IMR-90 (cell line): ENCODE results near the gene LCE3C. TPM values are rescaled to one million over a fixed set of nuclear protein-coding genes. Genes with fewer than 3 reads are reported as not detected.

Source experiments
- ATAC-seq: fragments of 200-7000 bp; cut with Tn5 transposase; 2 replicates; pipeline ENCODE4 v1.9.1; 2020; ENCODE audit warnings: low read depth, mild to moderate bottlenecking, moderate library complexity
- BruUV-seq: library from RNA; stranded (reverse); fragments of 400-500 nt; replicated peaks from 2 replicates; lab custom pipeline; 2021; lab: Mats Ljungman, UMichigan
- CTCF ChIA-PET: fragments of 300-600 bp; formaldehyde crosslinking; extraction: SDS; loops from one replicate; lab custom pipeline; 2021; ENCODE audit warnings: antibody characterized with exemption; lab: Yijun Ruan, JAX
- POLR2A ChIA-PET: fragments of 300-600 bp; sonication (Branson Sonifier 250); formaldehyde crosslinking; loops from one replicate; lab custom pipeline; 2022; ENCODE audit warnings: antibody characterized with exemption; ENCODE audit not compliant: unreplicated experiment; lab: Charles Lee
- DNase-seq: peaks from one replicate; pipeline ENCODE4 v3.0.0; 2013
- H2AFZ ChIP-seq: replicated peaks from 2 replicates; pipeline ENCODE3; 2013; ENCODE audit warnings: low read length, mild to moderate bottlenecking; ENCODE audit not compliant: poor library complexity
- H2AK5ac ChIP-seq: 2 replicates; pipeline ENCODE4 v1.6.1; 2013; ENCODE audit warnings: low read depth, low read length, inconsistent platforms
- H2AK9ac ChIP-seq: replicated peaks from 2 replicates; pipeline ENCODE3; 2013; ENCODE audit warnings: mild to moderate bottlenecking, low read depth, low read length, moderate library complexity; ENCODE audit not compliant: poor library complexity
- H2BK120ac ChIP-seq: 2 replicates; pipeline ENCODE4 v1.6.1; 2013; ENCODE audit warnings: low read depth, low read length, inconsistent platforms
- H2BK15ac ChIP-seq: 3 replicates; pipeline ENCODE4 v1.6.1; 2013; ENCODE audit warnings: low read depth, low read length, inconsistent platforms
- H2BK20ac ChIP-seq: 2 replicates; pipeline ENCODE4 v1.6.1; 2013; ENCODE audit warnings: low read depth, mild to moderate bottlenecking, inconsistent platforms, low read length, moderate library complexity
- H2BK5ac ChIP-seq: 2 replicates; pipeline ENCODE4 v1.6.1; 2013; ENCODE audit warnings: mild to moderate bottlenecking, low read depth, low read length, inconsistent platforms; ENCODE audit not compliant: poor library complexity, severe bottlenecking
- H3K14ac ChIP-seq: replicated peaks from 2 replicates; pipeline ENCODE4 v1.6.1; 2013; ENCODE audit warnings: low read depth, low read length, inconsistent platforms
- H3K18ac ChIP-seq: 2 replicates; pipeline ENCODE4 v1.6.1; 2013; ENCODE audit warnings: low read depth, low read length, control low read depth
- H3K23ac ChIP-seq: 2 replicates; pipeline ENCODE4 v1.6.1; 2013; ENCODE audit warnings: low read depth, low read length, inconsistent platforms
- H3K27ac ChIP-seq: 2 replicates; pipeline ENCODE4 v1.5.1; 2013; ENCODE audit warnings: mild to moderate bottlenecking, control low read depth, low read length; ENCODE audit not compliant: insufficient read depth
- H3K27me3 ChIP-seq: 2 replicates; pipeline ENCODE4 v1.6.1; 2013; ENCODE audit warnings: low read length; ENCODE audit not compliant: control insufficient read depth, insufficient read depth
- H3K36me3 ChIP-seq: 2 replicates; pipeline ENCODE4 v1.6.1; 2013; ENCODE audit warnings: low read length, mixed read lengths; ENCODE audit not compliant: control insufficient read depth, insufficient read depth
- H3K4ac ChIP-seq: 2 replicates; pipeline ENCODE4 v1.6.1; 2013; ENCODE audit warnings: low read depth, low read length, inconsistent platforms
- H3K4me1 ChIP-seq: 2 replicates; pipeline ENCODE4 v1.6.1; 2013; ENCODE audit warnings: low read length, mixed read lengths; ENCODE audit not compliant: control insufficient read depth, insufficient read depth
- H3K4me2 ChIP-seq: 2 replicates; pipeline ENCODE4 v1.6.1; 2013; ENCODE audit warnings: low read depth, mild to moderate bottlenecking, control low read depth, low read length, moderate library complexity
- H3K4me3 ChIP-seq: 2 replicates; pipeline ENCODE4 v1.5.1; 2013; ENCODE audit warnings: low read depth, mild to moderate bottlenecking, control low read depth, low read length, moderate library complexity; ENCODE audit not compliant: insufficient read depth
- H3K56ac ChIP-seq: 2 replicates; pipeline ENCODE4 v1.6.1; 2013; ENCODE audit warnings: low read length, inconsistent platforms; ENCODE audit not compliant: insufficient read depth; ENCODE audit errors: extremely low read depth
- H3K79me1 ChIP-seq, 2 experiments: 2 replicates each; pipeline ENCODE4 v1.6.1; 2013; ENCODE audit warnings: low read length in 2 of 2, inconsistent platforms in 1 of 2, low read depth in 1 of 2
- H3K9ac ChIP-seq: 2 replicates; pipeline ENCODE4 v1.6.1; 2013; ENCODE audit warnings: low read depth, low read length, control low read depth
- H3K9me1 ChIP-seq: 2 replicates; pipeline ENCODE4 v1.6.1; 2013; ENCODE audit warnings: low read length, inconsistent platforms; ENCODE audit not compliant: insufficient read depth
- H3K9me3 ChIP-seq: 2 replicates; pipeline ENCODE4 v1.6.1; 2013; ENCODE audit warnings: low read length; ENCODE audit not compliant: control insufficient read depth, insufficient read depth
- H4K20me1 ChIP-seq: 2 replicates; pipeline ENCODE4 v1.6.1; 2013; ENCODE audit warnings: low read length, inconsistent platforms; ENCODE audit not compliant: insufficient read depth
- H4K5ac ChIP-seq: 2 replicates; pipeline ENCODE4 v1.6.1; 2013; ENCODE audit warnings: mild to moderate bottlenecking, low read depth, low read length, control low read depth
- H4K8ac ChIP-seq, 2 experiments: 2 replicates each; pipeline ENCODE4 v1.6.1; 2013; ENCODE audit warnings: low read depth in 2 of 2, low read length in 2 of 2, control low read depth in 1 of 2, inconsistent platforms in 1 of 2
- H4K91ac ChIP-seq: 2 replicates; pipeline ENCODE4 v1.6.1; 2013; ENCODE audit warnings: low read depth, low read length, inconsistent platforms; ENCODE audit not compliant: insufficient read depth
- ELK1 ChIP-seq: fragments of 150-350 bp; IDR thresholded peaks from 2 replicates; pipeline ENCODE4 v1.6.1; 2016; ENCODE audit warnings: low read depth, mild to moderate bottlenecking, low read length, moderate library complexity, borderline replicate concordance
- FOS ChIP-seq: fragments of 150-350 bp; IDR thresholded peaks from 2 replicates; pipeline ENCODE4 v1.6.1; 2016; ENCODE audit warnings: low read depth, low read length
- RAD21 ChIP-seq: IDR thresholded peaks from 2 replicates; pipeline ENCODE4 v1.6.1; 2012; ENCODE audit warnings: low read length, improper control_type of control experiment
- RFX5 ChIP-seq: IDR thresholded peaks from 2 replicates; pipeline ENCODE4 v1.8.0; 2012; ENCODE audit warnings: low read depth, mild to moderate bottlenecking, low read length, moderate library complexity
- USF2 ChIP-seq: fragments of 150-350 bp; IDR thresholded peaks from 2 replicates; pipeline ENCODE4 v1.6.1; 2017; ENCODE audit warnings: mild to moderate bottlenecking, antibody characterized with exemption, low read length, low read depth
- dilution Hi-C: fragments of 300-500 bp; cut with HindIII; formaldehyde crosslinking; loops from one replicate; pipeline ENCODE4 v1.14.3; 2018; ENCODE audit warnings: low sequenced_read_pairs; ENCODE audit not compliant: unreplicated experiment
- in situ Hi-C: fragments of 300-500 bp; cut with MboI; formaldehyde crosslinking; loops from 3 replicates; pipeline ENCODE4 v1.14.3; 2019; ENCODE audit warnings: low sequenced_read_pairs, inconsistent platforms, mixed read lengths
- intact Hi-C: fragments of 100-400 bp; cut with micrococcal nuclease; formaldehyde crosslinking; loops from 2 replicates; pipeline ENCODE4 v1.10.0; 2022
- microRNA-seq, 2 experiments: library from miRNA; stranded (forward) in 1 of 2; unstranded in 1 of 2; fragments of 10-50 nt in 1 of 2; fragments of <30 nt in 1 of 2; gene quantifications in 1 of 2; microRNA quantifications in 1 of 2; one replicate each; pipeline versions ENCODE3 to v1.1.0; 2013 to 2020; ENCODE audit not compliant: insufficient read depth in 1 of 2, insufficient read length in 1 of 2, unreplicated experiment in 1 of 2
- polyA plus RNA-seq, 3 experiments: library from polyadenylated mRNA; depleted of rRNA; stranded (reverse); fragments of >200 nt; gene quantifications; 2 replicates each; pipeline ENCODE4 v1.2.3, GENCODE V29; 2012; ENCODE audit warnings: low replicate concordance in 1 of 3
- small RNA-seq, 5 experiments: library from RNA; depleted of rRNA; stranded (forward); fragments of <200 nt; gene quantifications; one replicate each; pipeline ENCODE3, GENCODE V24; 2012
- total RNA-seq: library from RNA; depleted of rRNA; stranded (reverse); fragments of >200 nt; gene quantifications from 2 replicates; pipeline ENCODE4 v1.2.3, GENCODE V29; 2012; rRNA removed

LCE3C gene
- total and polyA plus RNA-seq, 2 of the 4 experiments (the other 2 are of a cell fraction) = not detected

- Histone ChIP-seq H2BK120ac (no peak overlapping the region), H3K4me3 (no peak overlapping the region), H4K8ac (no peak overlapping the region), H3K56ac (no peak overlapping the region), H4K91ac (no peak overlapping the region), H3K36me3 (no peaks in the 10 kb centered on the region), H3K27me3 (no peaks in the 10 kb centered on the region), H2BK5ac (no peak overlapping the region), H3K4me2 (no peak overlapping the region), H3K4me1 (no peaks in the 10 kb centered on the region), H3K4ac (no peak overlapping the region), H2AFZ (no peak overlapping the region), H3K27ac (no peak overlapping the region), H3K14ac (no peak overlapping the region), H2BK15ac (no peak overlapping the region), H3K18ac (no peak overlapping the region), H3K23ac (no peak overlapping the region), H2AK5ac (no peak overlapping the region), H3K9me1 (no peaks in the 10 kb centered on the region), H3K9me3 (no peaks in the 10 kb centered on the region), H4K5ac (no peak overlapping the region), H3K9ac (no peak overlapping the region), H2AK9ac (no peak overlapping the region), H4K20me1 (no peaks in the 10 kb centered on the region), H3K79me1 (no peaks in the 10 kb centered on the region), H2BK20ac (no peak overlapping the region)
- dilution Hi-C loops (no loop called here), in situ Hi-C loops (no loop called here), intact Hi-C loops (no loop called here)
- ATAC-seq (no peak), DNase-seq (no peak)
- CTCF ChIA-PET = interaction anchor here (0.5 kb wide), 1 partner anchor 7 kb away, joined by 3 read pairs; no protein-coding TSS in a partner anchor
- TF ChIP-seq RAD21 (no peak), ELK1 (no peak), RFX5 (no peak), FOS (no peak), USF2 (no peak)
- POLR2A ChIA-PET = no interaction called here
- BruUV-seq = no TSS peak
Measured at GRCh38 chr1:152646656-152647055, 46.6 kb downstream of the LCE3C start.

Small RNAs within 50 kb of the gene (microRNA-seq; reads per million reads assigned to microRNA genes)
- gene LCE3A (ENCODE audit: insufficient read depth, insufficient read length) (not detected), gene LCE3B (ENCODE audit: insufficient read depth, insufficient read length) (not detected)

Small RNAs within 50 kb of the gene (small RNA-seq; reads per million reads assigned to genes)
- gene LCE3A = 0 reads per million in 5 experiments
- gene LCE3B = 0 reads per million in 5 experiments

Other genes with a start within 250 kb of the LCE3C start
- gene FLG2, start 240.2 kb upstream of the LCE3C start, total RNA-seq = not detected in 2 replicates
- 0.02 TPM in 1 of 2 replicates, not detected in the other for gene FLG2, start 240.2 kb upstream of the LCE3C start, polyA plus RNA-seq (2012; rRNA removed)
- gene CRNN, start 186.0 kb upstream of the LCE3C start, total RNA-seq = not detected in 2 replicates
- not detected in 2 replicates for gene CRNN, start 186.0 kb upstream of the LCE3C start, polyA plus RNA-seq (2012; rRNA removed)
- not detected in 2 replicates for gene LCE5A, start 89.4 kb upstream of the LCE3C start, total RNA-seq
- not detected in 2 replicates for gene LCE5A, start 89.4 kb upstream of the LCE3C start, polyA plus RNA-seq (2012; rRNA removed)
- gene CRCT1, start 85.8 kb upstream of the LCE3C start, total RNA-seq = not detected in 2 replicates
- not detected in 2 replicates for gene CRCT1, start 85.8 kb upstream of the LCE3C start, polyA plus RNA-seq (2012; rRNA removed)
- gene LCE3E, start 33.5 kb upstream of the LCE3C start, total RNA-seq = not detected in 2 replicates
- not detected in 2 replicates for gene LCE3E, start 33.5 kb upstream of the LCE3C start, polyA plus RNA-seq (2012; rRNA removed)
- gene LCE3D, start 19.7 kb upstream of the LCE3C start, total RNA-seq = not detected in 2 replicates
- gene LCE3D, start 19.7 kb upstream of the LCE3C start, polyA plus RNA-seq (2012; rRNA removed) = not detected in 2 replicates
- not detected in 2 replicates for gene LCE3B, start 13.6 kb downstream of the LCE3C start, total RNA-seq
- not detected in 2 replicates for gene LCE3B, start 13.6 kb downstream of the LCE3C start, polyA plus RNA-seq (2012; rRNA removed)
- not detected in 2 replicates for gene LCE3A, start 22.9 kb downstream of the LCE3C start, total RNA-seq
- not detected in 2 replicates for gene LCE3A, start 22.9 kb downstream of the LCE3C start, polyA plus RNA-seq (2012; rRNA removed)
- gene LCE2D, start 63.1 kb downstream of the LCE3C start, total RNA-seq = not detected in 2 replicates
- not detected in 2 replicates for gene LCE2D, start 63.1 kb downstream of the LCE3C start, polyA plus RNA-seq (2012; rRNA removed)
- not detected in 2 replicates for gene LCE2C, start 75.0 kb downstream of the LCE3C start, total RNA-seq
- not detected in 2 replicates for gene LCE2C, start 75.0 kb downstream of the LCE3C start, polyA plus RNA-seq (2012; rRNA removed)
- gene LCE2B, start 85.9 kb downstream of the LCE3C start, total RNA-seq = not detected in 2 replicates
- gene LCE2B, start 85.9 kb downstream of the LCE3C start, polyA plus RNA-seq (2012; rRNA removed) = not detected in 2 replicates
- not detected in 2 replicates for gene LCE2A, start 98.1 kb downstream of the LCE3C start, total RNA-seq
- 0.24 and 0.50 TPM in 2 replicates for gene LCE2A, start 98.1 kb downstream of the LCE3C start, polyA plus RNA-seq (2012; rRNA removed)
- not detected in 2 replicates for gene LCE4A, start 107.9 kb downstream of the LCE3C start, total RNA-seq
- not detected in 2 replicates for gene LCE4A, start 107.9 kb downstream of the LCE3C start, polyA plus RNA-seq (2012; rRNA removed)
- not detected in 2 replicates for gene KPRP, start 157.8 kb downstream of the LCE3C start, total RNA-seq
- not detected in 2 replicates for gene KPRP, start 157.8 kb downstream of the LCE3C start, polyA plus RNA-seq (2012; rRNA removed)
- gene LCE1F, start 174.9 kb downstream of the LCE3C start, total RNA-seq = not detected in 2 replicates
- not detected in 2 replicates for gene LCE1F, start 174.9 kb downstream of the LCE3C start, polyA plus RNA-seq (2012; rRNA removed)
- not detected in 2 replicates for gene LCE1E, start 186.0 kb downstream of the LCE3C start, total RNA-seq
- gene LCE1E, start 186.0 kb downstream of the LCE3C start, polyA plus RNA-seq (2012; rRNA removed) = not detected in 2 replicates
- gene LCE1D, start 196.5 kb downstream of the LCE3C start, total RNA-seq = not detected in 2 replicates
- not detected in 2 replicates for gene LCE1D, start 196.5 kb downstream of the LCE3C start, polyA plus RNA-seq (2012; rRNA removed)
- gene LCE1C, start 206.4 kb downstream of the LCE3C start, total RNA-seq = not detected in 2 replicates
- not detected in 2 replicates for gene LCE1C, start 206.4 kb downstream of the LCE3C start, polyA plus RNA-seq (2012; rRNA removed)
- gene LCE1B, start 211.7 kb downstream of the LCE3C start, total RNA-seq = not detected in 2 replicates
- not detected in 2 replicates for gene LCE1B, start 211.7 kb downstream of the LCE3C start, polyA plus RNA-seq (2012; rRNA removed)
- gene LCE1A, start 227.2 kb downstream of the LCE3C start, total RNA-seq = not detected in 2 replicates
- not detected in 2 replicates for gene LCE1A, start 227.2 kb downstream of the LCE3C start, polyA plus RNA-seq (2012; rRNA removed)
- gene LCE6A, start 242.6 kb downstream of the LCE3C start, total RNA-seq = not detected in 2 replicates
- not detected in 2 replicates for gene LCE6A, start 242.6 kb downstream of the LCE3C start, polyA plus RNA-seq (2012; rRNA removed)